K562 (cell line): ENCODE data around the gene CLCA1. TPM values are rescaled to one million over a fixed set of nuclear protein-coding genes. Genes with fewer than 3 reads are reported as not detected.

Source experiments
- ATAC-seq: fragments of 200-7000 bp; cut with Tn5 transposase; 3 replicates; pipeline ENCODE4 v1.9.1; 2020; ENCODE audit warnings: moderate library complexity
- BruUV-seq: library from RNA; stranded (reverse); fragments of 400-500 nt; replicated peaks from 2 replicates; lab custom pipeline; 2021; lab: Mats Ljungman, UMichigan
- CTCF ChIA-PET: fragments of 300-600 bp; formaldehyde crosslinking; extraction: SDS; loops from one replicate; lab custom pipeline; 2021; ENCODE audit warnings: low intra/inter-chr PET ratio; lab: Yijun Ruan, JAX
- POLR2A ChIA-PET: fragments of 300-600, 350-650 bp; sonication (Branson Sonifier 250); formaldehyde crosslinking; extraction: SDS; loops from one replicate; lab custom pipeline; 2021; ENCODE audit warnings: antibody characterized with exemption, inconsistent platforms; lab: Yijun Ruan, JAX
- DNase-seq, 4 experiments: peaks; one replicate each; pipeline versions ENCODE4 v3.0.0 to v3.0.0-alpha.2; 2011 to 2018; ENCODE audit warnings: low spot score in 3 of 4, mixed read lengths in 3 of 4; ENCODE audit errors: extremely low read depth in 1 of 4
- FAIRE-seq: peaks from 2 replicates; lab custom pipeline; 2011; peaks lifted over from hg19 to GRCh38; lab: Jason Lieb, UNC
- H2AFZ ChIP-seq: 2 replicates; pipeline ENCODE4 v1.6.0; 2011; ENCODE audit warnings: low read depth, low read length, control low read depth, inconsistent platforms
- H3K27ac ChIP-seq: fragments of 200-600 bp; 3 replicates; pipeline ENCODE4 v1.8.0; 2011; ENCODE audit warnings: low read depth, mild to moderate bottlenecking, control low read depth, inconsistent platforms, low read length, moderate library complexity, mixed read lengths; ENCODE audit errors: extremely low read depth
- H3K27me3 ChIP-seq, 2 experiments: fragments of 300-600 bp in 1 of 2; 2 replicates in 1 of 2; 3 replicates in 1 of 2; pipeline versions ENCODE4 v1.6.0 to v1.8.0; 2011; ENCODE audit warnings: inconsistent platforms in 2 of 2, low read length in 2 of 2, mild to moderate bottlenecking in 1 of 2, mixed read lengths in 1 of 2, moderate library complexity in 1 of 2; ENCODE audit not compliant: control insufficient read depth in 2 of 2, insufficient read depth in 2 of 2
- H3K36me3 ChIP-seq: fragments of 300-600 bp; 3 replicates; pipeline ENCODE4 v1.8.0; 2011; ENCODE audit warnings: mild to moderate bottlenecking, low read length, inconsistent platforms; ENCODE audit not compliant: control insufficient read depth, insufficient read depth
- H3K4me1 ChIP-seq, 2 experiments: fragments of 200-600 bp in 1 of 2; replicated peaks in 1 of 2; 2 replicates in 1 of 2; 3 replicates in 1 of 2; pipeline versions ENCODE4 v1.5.1 to v1.8.0; 2011; ENCODE audit warnings: inconsistent platforms in 2 of 2, low read length in 2 of 2, mild to moderate bottlenecking in 1 of 2, mixed read lengths in 1 of 2, moderate library complexity in 1 of 2; ENCODE audit not compliant: control insufficient read depth in 2 of 2, insufficient read depth in 2 of 2
- H3K4me2 ChIP-seq: 2 replicates; pipeline ENCODE4 v1.6.1; 2011; ENCODE audit warnings: low read length, control low read depth, inconsistent platforms, mixed read lengths; ENCODE audit not compliant: insufficient read depth
- H3K4me3 ChIP-seq: fragments of 200-600 bp; sonication (generic), shearing (Covaris generic); 2 replicates; pipeline ENCODE4 v1.5.1; 2016; ENCODE audit warnings: control low read depth, inconsistent platforms
- H3K79me2 ChIP-seq: fragments of 200-600 bp; 3 replicates; pipeline ENCODE4 v1.8.0; 2011; ENCODE audit warnings: low read length, inconsistent platforms; ENCODE audit not compliant: control insufficient read depth, insufficient read depth
- H3K9ac ChIP-seq, 2 experiments: 2 replicates each; pipeline versions ENCODE4 v1.6.0 to v1.6.1; 2011; ENCODE audit warnings: low read depth in 2 of 2, low read length in 2 of 2, control low read depth in 1 of 2, inconsistent platforms in 1 of 2, mild to moderate bottlenecking in 1 of 2, mixed read lengths in 1 of 2; ENCODE audit not compliant: insufficient read depth in 1 of 2
- H3K9me1 ChIP-seq: one replicate; pipeline ENCODE4 v1.6.0; 2011; ENCODE audit warnings: inconsistent platforms, mild to moderate bottlenecking, low read length, moderate library complexity; ENCODE audit not compliant: control insufficient read depth, insufficient read depth
- H3K9me3 ChIP-seq: replicated peaks from 2 replicates; pipeline ENCODE4 v1.5.1; 2011; ENCODE audit warnings: low read depth, low read length, inconsistent platforms; ENCODE audit not compliant: control insufficient read depth, insufficient read depth
- H4K20me1 ChIP-seq: replicated peaks from 2 replicates; pipeline ENCODE4 v1.6.1; 2011; ENCODE audit warnings: low read length, inconsistent platforms, mixed read lengths; ENCODE audit not compliant: control insufficient read depth, insufficient read depth
- ARID2 ChIP-seq: fragments of 450-650 bp; IDR thresholded peaks from 2 replicates; pipeline ENCODE4 v1.6.1; 2017; ENCODE audit warnings: antibody characterized with exemption, mild to moderate bottlenecking
- CBFA2T3 ChIP-seq: fragments of 450-650 bp; IDR thresholded peaks from 2 replicates; pipeline ENCODE4 v1.6.1; 2017
- ETV1 ChIP-seq: fragments of 450-650 bp; conservative IDR thresholded peaks from 2 replicates; pipeline ENCODE4 v1.6.1; 2016; ENCODE audit warnings: missing genetic modification characterization, control low read depth, low read depth, missing compliant biosample characterization
- FOXP1 ChIP-seq: sonication (generic); formaldehyde crosslinking; IDR thresholded peaks from 2 replicates; pipeline ENCODE4 v1.8.0; 2022; ENCODE audit warnings: mild to moderate bottlenecking, missing genetic modification reagents
- HDAC1 ChIP-seq, 2 experiments: fragments of 450-650 bp; IDR thresholded peaks; 2 replicates each; pipeline ENCODE4 v1.6.1; 2016 to 2017; ENCODE audit warnings: inconsistent platforms in 1 of 2, mild to moderate bottlenecking in 1 of 2, moderate library complexity in 1 of 2
- L3MBTL2 ChIP-seq: fragments of 450-650 bp; IDR thresholded peaks from 2 replicates; pipeline ENCODE4 v1.6.1; 2016; ENCODE audit warnings: mild to moderate bottlenecking, moderate library complexity
- POLR2A ChIP-seq: fragments of 450-650 bp; conservative IDR thresholded peaks from 2 replicates; pipeline ENCODE4 v1.6.1; 2016
- RAD21 ChIP-seq, 2 experiments: fragments of 250-450 bp in 1 of 2; fragments of 450-650 bp in 1 of 2; sonication (Bioruptor Pico) in 1 of 2; formaldehyde crosslinking in 1 of 2; IDR thresholded peaks in 1 of 2; conservative IDR thresholded peaks in 1 of 2; 2 replicates each; pipeline versions ENCODE4 v1.4.0 to v1.8.0; 2020 to 2022; ENCODE audit warnings: mild to moderate bottlenecking in 2 of 2, moderate library complexity in 1 of 2
- TGIF2 ChIP-seq: sonication (generic); formaldehyde crosslinking; IDR thresholded peaks from 2 replicates; pipeline ENCODE4 v1.8.1; 2022; ENCODE audit warnings: mild to moderate bottlenecking, missing genetic modification reagents, moderate library complexity
- ZNF23 ChIP-seq: fragments of 250-450 bp; sonication (Bioruptor Pico); IDR thresholded peaks from 2 replicates; pipeline ENCODE4 v1.4.0; 2020; ENCODE audit warnings: mild to moderate bottlenecking
- ZNF695 ChIP-seq: fragments of 450-650 bp; formaldehyde crosslinking; IDR thresholded peaks from 2 replicates; pipeline ENCODE4 v1.4.0; 2020; ENCODE audit warnings: mild to moderate bottlenecking, moderate library complexity
- WGBS: fragments of 100-300 bp; shearing (Covaris generic); methylation state at CpG from one replicate; pipeline ENCODE4 v1.1.6; 2016; ENCODE audit warnings: low coverage, mixed read lengths; ENCODE audit not compliant: insufficient coverage; ENCODE audit errors: missing lambda C conversion rate; 5-methylcytosine and 5-hydroxymethylcytosine counted together
- in situ Hi-C: fragments of 300-500 bp; cut with MboI; formaldehyde crosslinking; loops from 4 replicates; pipeline ENCODE4 v1.15.0; 2018; ENCODE audit warnings: inconsistent platforms, mixed read lengths
- intact Hi-C: fragments of 100-400 bp; cut with micrococcal nuclease; formaldehyde crosslinking; loops from 2 replicates; pipeline ENCODE4 v1.14.2; 2022
- polyA plus RNA-seq, 8 experiments: library from polyadenylated mRNA; depleted of rRNA in 4 of 8; stranded (reverse) in 5 of 8; unstranded in 3 of 8; fragments of >200 nt; fragmentation: Nextera tagmentation in 2 of 8; fragmentation: Illumina TruSeq in 1 of 8; extraction: Ambion mirVana in 2 of 8; extraction: Trizol in 1 of 8; gene quantifications; 2 replicates each; pipeline versions ENCODE4 v1.2.1 to v1.2.3, GENCODE V29; 2011 to 2014; ENCODE audit warnings: inconsistent platforms in 1 of 8, missing spikeins in 1 of 8
- total RNA-seq, 7 experiments: library from RNA; depleted of rRNA in 6 of 7; stranded (reverse); fragments of >200 nt in 6 of 7; fragmentation: Illumina TruSeq in 2 of 7; extraction: Trizol in 2 of 7; gene quantifications; 2 replicates each; pipeline versions ENCODE4 v1.2.1 to v1.2.3, GENCODE V29; 2011 to 2021; ENCODE audit warnings: low replicate concordance in 1 of 7
- TF ChIP-seq, protein P1 (sequence below): fragments of 450-650 bp; IDR thresholded peaks from 2 replicates; pipeline ENCODE4 v1.6.1; 2016; ENCODE audit warnings: low read depth, mild to moderate bottlenecking, moderate library complexity
- TF ChIP-seq, protein P2 (sequence below): fragments of 250-450 bp; sonication (Bioruptor Pico); IDR thresholded peaks from 2 replicates; pipeline ENCODE4 v1.5.0; 2021; ENCODE audit warnings: mild to moderate bottlenecking, borderline replicate concordance

The CLCA1 gene
- total and polyA plus RNA-seq, 9 of the 15 experiments (the other 6 are each of a cell fraction or from before 2014, with no cell fraction given): 0.03 to 0.08 (median 0.04) TPM; not detected in 6

DNA sequence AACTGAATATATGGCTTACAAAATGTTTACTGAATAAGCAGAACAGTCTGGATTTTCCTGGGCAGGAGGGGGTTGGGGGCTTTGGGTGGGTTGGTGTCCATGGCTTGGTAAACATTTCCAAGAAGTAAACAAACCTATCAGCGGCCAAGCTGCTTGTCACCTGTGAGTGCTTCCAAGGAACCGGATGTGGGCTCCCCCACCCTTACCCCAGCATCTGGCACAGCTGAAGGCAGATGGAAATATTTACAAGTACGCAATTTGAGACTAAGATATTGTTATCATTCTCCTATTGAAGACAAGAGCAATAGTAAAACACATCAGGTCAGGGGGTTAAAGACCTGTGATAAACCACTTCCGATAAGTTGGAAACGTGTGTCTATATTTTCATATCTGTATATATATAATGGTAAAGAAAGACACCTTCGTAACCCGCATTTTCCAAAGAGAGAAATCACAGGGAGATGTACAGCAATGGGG lies at the start of gene CLCA1 (continued):
- TF ChIP-seq CBFA2T3: peak; percentile 46
- TF ChIP-seq, protein P1, sequence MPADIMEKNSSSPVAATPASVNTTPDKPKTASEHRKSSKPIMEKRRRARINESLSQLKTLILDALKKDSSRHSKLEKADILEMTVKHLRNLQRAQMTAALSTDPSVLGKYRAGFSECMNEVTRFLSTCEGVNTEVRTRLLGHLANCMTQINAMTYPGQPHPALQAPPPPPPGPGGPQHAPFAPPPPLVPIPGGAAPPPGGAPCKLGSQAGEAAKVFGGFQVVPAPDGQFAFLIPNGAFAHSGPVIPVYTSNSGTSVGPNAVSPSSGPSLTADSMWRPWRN: peak; percentile 29; the same call in 1 of the 2 replicates
- no peak for TF ChIP-seq POLR2A
- TF ChIP-seq, protein P2, sequence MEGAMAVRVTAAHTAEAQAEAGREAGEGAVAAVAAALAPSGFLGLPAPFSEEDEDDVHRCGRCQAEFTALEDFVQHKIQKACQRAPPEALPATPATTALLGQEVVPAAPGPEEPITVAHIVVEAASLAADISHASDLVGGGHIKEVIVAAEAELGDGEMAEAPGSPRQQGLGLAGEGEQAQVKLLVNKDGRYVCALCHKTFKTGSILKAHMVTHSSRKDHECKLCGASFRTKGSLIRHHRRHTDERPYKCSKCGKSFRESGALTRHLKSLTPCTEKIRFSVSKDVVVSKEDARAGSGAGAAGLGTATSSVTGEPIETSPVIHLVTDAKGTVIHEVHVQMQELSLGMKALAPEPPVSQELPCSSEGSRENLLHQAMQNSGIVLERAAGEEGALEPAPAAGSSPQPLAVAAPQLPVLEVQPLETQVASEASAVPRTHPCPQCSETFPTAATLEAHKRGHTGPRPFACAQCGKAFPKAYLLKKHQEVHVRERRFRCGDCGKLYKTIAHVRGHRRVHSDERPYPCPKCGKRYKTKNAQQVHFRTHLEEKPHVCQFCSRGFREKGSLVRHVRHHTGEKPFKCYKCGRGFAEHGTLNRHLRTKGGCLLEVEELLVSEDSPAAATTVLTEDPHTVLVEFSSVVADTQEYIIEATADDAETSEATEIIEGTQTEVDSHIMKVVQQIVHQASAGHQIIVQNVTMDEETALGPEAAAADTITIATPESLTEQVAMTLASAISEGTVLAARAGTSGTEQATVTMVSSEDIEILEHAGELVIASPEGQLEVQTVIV (CRISPR knock-in tag): no peak

DNA sequence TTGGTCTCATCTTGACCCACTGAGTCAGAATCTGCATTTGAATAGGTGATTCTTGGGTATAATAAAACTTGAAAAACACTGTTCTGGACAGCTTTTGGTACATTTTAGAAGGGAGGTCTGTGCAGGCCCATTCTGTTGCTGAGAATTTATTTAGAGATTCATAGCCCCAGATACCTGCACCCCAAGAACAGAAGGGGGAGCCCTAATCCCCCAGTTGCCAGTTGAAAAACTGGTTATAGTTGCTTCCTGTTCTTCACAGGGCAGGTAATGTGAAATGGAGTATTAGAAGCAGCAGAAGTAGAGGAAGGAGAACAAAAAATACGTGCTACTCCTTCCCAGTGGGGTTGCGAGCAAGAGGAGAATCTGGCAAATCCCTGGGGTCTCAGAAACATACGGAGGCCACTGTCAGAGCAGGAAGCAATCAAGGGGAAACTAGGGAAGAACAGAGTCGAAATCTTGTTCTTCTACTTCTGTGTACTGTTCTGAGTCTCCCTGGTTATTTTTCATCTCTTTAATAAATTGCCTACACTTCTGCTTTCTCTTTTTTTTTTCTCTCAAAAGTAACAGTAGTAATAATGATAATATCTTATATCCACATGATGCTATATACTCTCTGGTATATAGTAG lies 49.3 kb upstream of the CLCA1 start:
- H3K9me1 ChIP-seq: no peaks in the 10 kb centered on the region
- no peak overlapping the region for H3K4me3 ChIP-seq
- ChIA-PET CTCF (interaction anchor here (1.1 to 1.5 kb wide), 5 partner anchors 39 to 89 kb away, joined by 3 to 9 read pairs (median 4); no protein-coding TSS in a partner anchor), POLR2A (no interaction called here)
- H3K4me2 ChIP-seq: no peak overlapping the region
- FAIRE-seq (peak; percentile 85), ATAC-seq (peak; percentile 89), DNase-seq (peak; percentile 25 to 66 (median 42))
- H2AFZ ChIP-seq: peak overlapping the region; percentile 37
- no peaks in the 10 kb centered on the region for H3K9me3 ChIP-seq
- no peak overlapping the region for H3K9ac ChIP-seq
- H3K27ac ChIP-seq: no peak overlapping the region
- in situ Hi-C loops (no loop called here), intact Hi-C loops (loop anchor here (1.0 to 5.0 kb wide), 2 partner anchors 53 to 83 kb away; no protein-coding TSS in a partner anchor)
- WGBS: 31% methylated on average over 4 of the region's 4 CpGs
- BruUV-seq: no TSS peak
- H3K4me1 ChIP-seq: no peaks in the 10 kb centered on the region
- H3K36me3 ChIP-seq: no peaks in the 10 kb centered on the region
- H3K79me2 ChIP-seq: no peaks in the 10 kb centered on the region
- peaks cover 0 to 10% of the 10 kb centered on the region in 2 experiments; a peak in 2 of 5 replicates for H3K27me3 ChIP-seq
- no peaks in the 10 kb centered on the region for H4K20me1 ChIP-seq
- TF ChIP-seq FOXP1 (CRISPR knock-in tag) (no peak), ZNF695 (CRISPR knock-in tag) (no peak), HDAC1 (IDR thresholded peaks at IDR 0.05) (no peak), ARID2 (peak; percentile 45; the same call in 1 of the 2 replicates), TGIF2 (CRISPR knock-in tag) (no peak), ETV1 (tag) (0 out of 2 replicates have a peak, but pooled peaks have one; percentile 28), L3MBTL2 (no peak), ZNF23 (CRISPR knock-in tag) (no peak), RAD21 (CRISPR knock-in tag; conservative IDR thresholded peaks at IDR 0.05 in 1 of 2, IDR thresholded peaks at IDR 0.05 in 1 of 2) (peak; percentile 81 to 94)
